NCI-H1694 (cell line): Measurements from ENCODE around the gene LYSET.
"Not testable (repeated sequence)": the region's sequence is repeated elsewhere in the genome, so short reads cannot be mapped to it uniquely, and the experiment has no call there.

Experiments
- DNase-seq: peaks from one replicate; lab custom pipeline; 2025; lab: John Stamatoyannopoulos, UW

LYSET gene

GRCh38 chr14:93184391-93185348 is at the start of gene LYSET, which contains the start of gene MOAP1:
TSS of gene LYSET (plus strand) at chr14:93185317. CDS start at chr14:93185406, 89 bp downstream.
TSS of gene MOAP1 (minus strand) at chr14:93184897. CDS start at chr14:93184242, 655 bp downstream.
- peak; percentile 71 for DNase-seq

GRCh38 chr14:93135399-93135798 is 49.7 kb upstream of the LYSET start:
- DNase-seq = no peak

- no peak for DNase-seq
Measured at GRCh38 chr14:93136009-93136408, 49.1 kb upstream of the LYSET start.

- DNase-seq = not testable (repeated sequence)
Measured at GRCh38 chr14:93136508-93136907, 48.6 kb upstream of the LYSET start.

GRCh38 chr14:93137864-93138263 is 47.3 kb upstream of the LYSET start:
- DNase-seq = no peak

GRCh38 chr14:93142854-93143652 is 42.1 kb upstream of the LYSET start:
- no peak for DNase-seq

- DNase-seq = no peak
Measured at GRCh38 chr14:93146119-93146518, 39.0 kb upstream of the LYSET start.

- DNase-seq = no peak
Measured at GRCh38 chr14:93148979-93149378, 36.1 kb upstream of the LYSET start.

GRCh38 chr14:93150227-93151208 is 34.6 kb upstream of the LYSET start:
- DNase-seq = no peak

GRCh38 chr14:93153121-93153520 is 32.0 kb upstream of the LYSET start:
- DNase-seq = no peak

- no peak for DNase-seq
Measured at GRCh38 chr14:93155667-93156066, 29.4 kb upstream of the LYSET start.

GRCh38 chr14:93156693-93157369 is 28.3 kb upstream of the LYSET start:
- no peak for DNase-seq

GRCh38 chr14:93158349-93158748 is 26.8 kb upstream of the LYSET start:
- DNase-seq = not testable (repeated sequence)

GRCh38 chr14:93159625-93160352 is 25.3 kb upstream of the LYSET start:
- not testable (repeated sequence) for DNase-seq

- peak; percentile 62 for DNase-seq
Measured at GRCh38 chr14:93160353-93160801, 24.7 kb upstream of the LYSET start.

GRCh38 chr14:93161411-93161940 is 23.6 kb upstream of the LYSET start:
- DNase-seq = no peak

GRCh38 chr14:93163564-93163963 is 21.6 kb upstream of the LYSET start:
- DNase-seq = no peak

GRCh38 chr14:93165271-93166265 is 19.5 kb upstream of the LYSET start:
- not testable (repeated sequence) for DNase-seq
